ENCODE results near the gene ARID1B. TPM values are rescaled to one million over a fixed set of nuclear protein-coding genes. Genes with fewer than 3 reads are reported as not detected.

The ARID1B gene
- total and polyA plus RNA-seq, 10 of the 15 experiments (the other 5 are each of a cell fraction or from before 2014, with no cell fraction given): 24.7 to 133 (median 54.6) TPM

- DNase-seq (ENCODE audit: low read depth, low spot score) (no peak), ATAC-seq (no peak), FAIRE-seq (no peak)
- no peak overlapping the region for H3K4me3 ChIP-seq
- POLR2A ChIA-PET: no interaction called here
- SMC1A ChIA-PET (ENCODE audit: uncharacterized antibody, unreplicated experiment): interaction anchor here (1.0 kb wide), 1 partner anchor 41 kb away, joined by 3 read pairs; no protein-coding TSS in a partner anchor
- no peaks in the 10 kb centered on the region for H3K27me3 ChIP-seq (replicated peaks in 1 of 2; ENCODE audit: control insufficient read depth in 2 of 2, insufficient read depth in 2 of 2, low read length in 1 of 2)
- H3K36me3 ChIP-seq (ENCODE audit: control insufficient read depth in 2 of 2, insufficient read depth in 2 of 2, low read length in 1 of 2): peaks cover 4 to 25% of the 10 kb centered on the region in 2 experiments
- H3K27ac ChIP-seq (ENCODE audit: control insufficient read depth, insufficient read depth): no peak overlapping the region
- no peaks in the 10 kb centered on the region for H3K9me3 ChIP-seq (replicated peaks; ENCODE audit: control insufficient read depth, insufficient read depth, low read length)
- no peak overlapping the region for H3K4me2 ChIP-seq (ENCODE audit: control insufficient read depth, insufficient read depth)
- TF ChIP-seq YBX1 (IDR thresholded peaks at IDR 0.05) (no peak), POLR2A (IDR thresholded peaks at IDR 0.05; ENCODE audit: low read depth, low read length) (0 out of 2 replicates have a peak, but pooled peaks have one; percentile 22), BACH1 (IDR thresholded peaks at IDR 0.05; ENCODE audit: borderline replicate concordance) (no peak), ZNF217 (IDR thresholded peaks at IDR 0.05) (no peak)
- in situ Hi-C loops (cut with MboI): no loop called here
- H2AFZ ChIP-seq (ENCODE audit: control insufficient read depth, low read depth, low read length): no peak overlapping the region
- 93% methylated on average over 25 of the region's 25 CpGs for WGBS (ENCODE audit: insufficient coverage, insufficient replicate concordance, low lambda C conversion rate, missing lambda C conversion rate)
- H3K4me1 ChIP-seq (ENCODE audit: control insufficient read depth, insufficient read depth, low read length): no peaks in the 10 kb centered on the region
- RAD21 ChIA-PET (ENCODE audit: unreplicated experiment): no interaction called here
- no TSS peak for BruUV-seq (replicated peaks)
- no peaks in the 10 kb centered on the region for H3K79me2 ChIP-seq (ENCODE audit: control insufficient read depth, insufficient read depth, low read length)
- CTCF ChIA-PET: interaction anchor here (1.2 kb wide), 1 partner anchor 114 kb away, joined by 3 read pairs; no protein-coding TSS in a partner anchor
- H4K20me1 ChIP-seq (ENCODE audit: control insufficient read depth, insufficient read depth): no peaks in the 10 kb centered on the region
- intact Hi-C loops (cut with micrococcal nuclease; ENCODE audit: unreplicated experiment): no loop called here
- no peak overlapping the region for H3K9ac ChIP-seq (ENCODE audit: control insufficient read depth, insufficient read depth, low read length)
These were observed 371.5 kb downstream of the ARID1B start for GRCh38 chr6:157148391-157149323.

DNA sequence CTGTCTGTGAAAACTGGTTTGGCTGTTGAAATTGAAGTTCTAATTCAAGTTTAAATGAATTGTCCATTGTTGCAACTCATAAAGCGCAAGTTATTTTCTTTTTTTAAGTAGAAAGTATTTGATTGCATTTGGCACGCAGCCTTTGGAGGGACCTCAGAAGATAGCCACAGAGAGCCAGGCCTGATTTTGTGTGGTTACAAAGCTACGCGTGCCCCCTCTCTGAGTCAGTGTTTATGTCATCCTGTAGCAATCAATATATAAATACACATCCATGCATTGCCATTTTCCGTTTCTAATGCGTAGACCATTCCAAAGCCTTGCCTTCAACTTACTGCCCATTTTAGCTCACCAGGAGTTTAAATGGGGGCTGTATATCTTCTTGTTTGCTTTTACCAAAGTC, 372.9 kb downstream of the ARID1B start:
- peaks cover 5 to 25% of the 10 kb centered on the region in 2 experiments for H3K36me3 ChIP-seq (ENCODE audit: control insufficient read depth in 2 of 2, insufficient read depth in 2 of 2, low read length in 1 of 2)
- H3K27ac ChIP-seq (ENCODE audit: control insufficient read depth, insufficient read depth): no peak overlapping the region
- DNase-seq (ENCODE audit: low read depth, low spot score) (no peak), FAIRE-seq (no peak), ATAC-seq (no peak)
- no peak overlapping the region for H3K4me2 ChIP-seq (ENCODE audit: control insufficient read depth, insufficient read depth)
- no TSS peak for BruUV-seq (replicated peaks)
- intact Hi-C loops (cut with micrococcal nuclease; ENCODE audit: unreplicated experiment): no loop called here
- TF ChIP-seq NFYB (IDR thresholded peaks at IDR 0.05; ENCODE audit: insufficient read depth, low read depth, low read length): no peak
- TF ChIP-seq, protein P1, sequence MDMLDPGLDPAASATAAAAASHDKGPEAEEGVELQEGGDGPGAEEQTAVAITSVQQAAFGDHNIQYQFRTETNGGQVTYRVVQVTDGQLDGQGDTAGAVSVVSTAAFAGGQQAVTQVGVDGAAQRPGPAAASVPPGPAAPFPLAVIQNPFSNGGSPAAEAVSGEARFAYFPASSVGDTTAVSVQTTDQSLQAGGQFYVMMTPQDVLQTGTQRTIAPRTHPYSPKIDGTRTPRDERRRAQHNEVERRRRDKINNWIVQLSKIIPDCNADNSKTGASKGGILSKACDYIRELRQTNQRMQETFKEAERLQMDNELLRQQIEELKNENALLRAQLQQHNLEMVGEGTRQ (IDR thresholded peaks at IDR 0.05; ENCODE audit: borderline replicate concordance, low read depth, low read length): no peak
- no peak for TF ChIP-seq CBFB (IDR thresholded peaks at IDR 0.05; ENCODE audit: low read depth)
- no peak for TF ChIP-seq SMAD5 (IDR thresholded peaks at IDR 0.05; ENCODE audit: low read depth)
- TF ChIP-seq CHD1 (IDR thresholded peaks at IDR 0.05; ENCODE audit: low read depth, low read length): no peak
- H3K9me3 ChIP-seq (replicated peaks; ENCODE audit: control insufficient read depth, insufficient read depth, low read length): no peaks in the 10 kb centered on the region
- H3K9ac ChIP-seq (ENCODE audit: control insufficient read depth, insufficient read depth, low read length): no peak overlapping the region
- no peaks in the 10 kb centered on the region for H3K79me2 ChIP-seq (ENCODE audit: control insufficient read depth, insufficient read depth, low read length)
- CTCF ChIA-PET: interaction anchor here (1.2 kb wide), 1 partner anchor 115 kb away, joined by 3 read pairs; no protein-coding TSS in a partner anchor
- SMC1A ChIA-PET (ENCODE audit: uncharacterized antibody, unreplicated experiment): no interaction called here
- H2AFZ ChIP-seq (ENCODE audit: control insufficient read depth, low read depth, low read length): no peak overlapping the region
- H3K4me1 ChIP-seq (ENCODE audit: control insufficient read depth, insufficient read depth, low read length): no peaks in the 10 kb centered on the region
- POLR2A ChIA-PET: no interaction called here
- WGBS (ENCODE audit: insufficient coverage, insufficient replicate concordance, low lambda C conversion rate, missing lambda C conversion rate): 99% methylated on average over 6 of the region's 6 CpGs
- in situ Hi-C loops (cut with MboI): no loop called here
- H3K27me3 ChIP-seq (replicated peaks in 1 of 2; ENCODE audit: control insufficient read depth in 2 of 2, insufficient read depth in 2 of 2, low read length in 1 of 2): no peaks in the 10 kb centered on the region
- H4K20me1 ChIP-seq (ENCODE audit: control insufficient read depth, insufficient read depth): no peaks in the 10 kb centered on the region
- H3K4me3 ChIP-seq: no peak overlapping the region
- RAD21 ChIA-PET (ENCODE audit: unreplicated experiment): no interaction called here

All from GM12878 (cell line).